ENCODE data around the gene XIRP1. TPM values are rescaled to one million over a fixed set of nuclear protein-coding genes. Genes with fewer than 3 reads are reported as not detected.

XIRP1 gene
- total RNA-seq, 1 experiment from 2014 or later: not detected

DNA sequence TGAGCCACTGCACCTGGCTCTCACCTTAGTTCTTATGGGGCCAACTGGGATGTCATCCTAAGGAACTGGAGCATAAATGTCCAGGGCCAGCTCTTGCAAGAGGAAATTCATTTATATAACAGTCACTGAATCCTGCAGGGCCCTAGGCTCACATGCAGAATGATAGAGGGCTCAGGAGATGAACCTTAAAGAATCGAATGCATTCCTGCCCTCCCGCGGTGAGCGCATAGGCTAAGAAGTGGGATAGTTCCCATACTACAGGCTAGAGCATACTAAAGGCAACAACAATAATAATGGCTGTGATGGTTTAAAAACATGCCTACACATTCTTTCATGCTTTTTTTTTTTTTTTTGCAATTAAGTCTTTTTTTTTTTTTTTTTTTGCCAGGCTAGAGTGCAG lies 21.9 kb downstream of the XIRP1 start (continued):
- TF ChIP-seq ZNF274 (IDR thresholded peaks at IDR 0.05; ENCODE audit: low read depth, low read length): no peak

- no peaks in the 10 kb centered on the region for H3K9me2 ChIP-seq (ENCODE audit: insufficient read depth)
- TF ChIP-seq SRF (IDR thresholded peaks at IDR 0.05; ENCODE audit: low read depth) (no peak), ZBTB33 (IDR thresholded peaks at IDR 0.05; ENCODE audit: extremely low read depth, insufficient replicate concordance, low read length) (no peak), ZNF274 (IDR thresholded peaks at IDR 0.05; ENCODE audit: low read depth, low read length) (no peak), ELF1 (IDR thresholded peaks at IDR 0.05; ENCODE audit: borderline replicate concordance, low read depth) (no peak), SIN3A (IDR thresholded peaks at IDR 0.05; ENCODE audit: low read depth) (no peak), REST (IDR thresholded peaks at IDR 0.05; ENCODE audit: low read depth) (no peak), TCF7L2 (IDR thresholded peaks at IDR 0.05; ENCODE audit: borderline replicate concordance, extremely low read depth, insufficient read depth, insufficient read length) (no peak)
- TF ChIP-seq, protein P1, sequence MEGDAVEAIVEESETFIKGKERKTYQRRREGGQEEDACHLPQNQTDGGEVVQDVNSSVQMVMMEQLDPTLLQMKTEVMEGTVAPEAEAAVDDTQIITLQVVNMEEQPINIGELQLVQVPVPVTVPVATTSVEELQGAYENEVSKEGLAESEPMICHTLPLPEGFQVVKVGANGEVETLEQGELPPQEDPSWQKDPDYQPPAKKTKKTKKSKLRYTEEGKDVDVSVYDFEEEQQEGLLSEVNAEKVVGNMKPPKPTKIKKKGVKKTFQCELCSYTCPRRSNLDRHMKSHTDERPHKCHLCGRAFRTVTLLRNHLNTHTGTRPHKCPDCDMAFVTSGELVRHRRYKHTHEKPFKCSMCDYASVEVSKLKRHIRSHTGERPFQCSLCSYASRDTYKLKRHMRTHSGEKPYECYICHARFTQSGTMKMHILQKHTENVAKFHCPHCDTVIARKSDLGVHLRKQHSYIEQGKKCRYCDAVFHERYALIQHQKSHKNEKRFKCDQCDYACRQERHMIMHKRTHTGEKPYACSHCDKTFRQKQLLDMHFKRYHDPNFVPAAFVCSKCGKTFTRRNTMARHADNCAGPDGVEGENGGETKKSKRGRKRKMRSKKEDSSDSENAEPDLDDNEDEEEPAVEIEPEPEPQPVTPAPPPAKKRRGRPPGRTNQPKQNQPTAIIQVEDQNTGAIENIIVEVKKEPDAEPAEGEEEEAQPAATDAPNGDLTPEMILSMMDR (IDR thresholded peaks at IDR 0.05 in 2 of 3, conservative IDR thresholded peaks at IDR 0.05 in 1 of 3; ENCODE audit: borderline replicate concordance in 1 of 3, insufficient read depth in 1 of 3, low read depth in 2 of 3, low read length in 2 of 3): no peak
- no peak for ATAC-seq
- ChIA-PET CTCF (no interaction called here), RAD21 (ENCODE audit: low non-redundant PET in 1 of 2, low total read pairs in 2 of 2, uncharacterized antibody in 2 of 2, unreplicated experiment in 2 of 2) (no interaction called here), POLR2A (interaction anchor here (0.7 to 1.0 kb wide), 2 partner anchors 8 to 11 kb away, joined by 3 read pairs; no protein-coding TSS in a partner anchor)
- H3K36me3 ChIP-seq (ENCODE audit: control insufficient read depth in 1 of 2, insufficient read depth in 2 of 2, low read length in 2 of 2): no peaks in the 10 kb centered on the region
- no peak overlapping the region for H3K4me3 ChIP-seq (replicated peaks in 1 of 2; ENCODE audit: low read depth in 1 of 2, low read length in 2 of 2)
- H3K27me3 ChIP-seq (ENCODE audit: insufficient read depth, low read length): no peaks in the 10 kb centered on the region
- no peaks in the 10 kb centered on the region for H4K20me1 ChIP-seq (ENCODE audit: insufficient read depth)
- intact Hi-C loops (cut with micrococcal nuclease): no loop called here
- H3K9ac ChIP-seq (ENCODE audit: low read length): no peak overlapping the region
- DNase-seq (ENCODE audit: low read depth, low spot score): no peak
- H3K9me3 ChIP-seq (ENCODE audit: control insufficient read depth in 1 of 2, insufficient read depth in 1 of 2, low read depth in 1 of 2, low read length in 2 of 2): no peaks in the 10 kb centered on the region
- no peak overlapping the region for H3K4me2 ChIP-seq (ENCODE audit: low read length)
- H3K4me1 ChIP-seq (ENCODE audit: control insufficient read depth in 1 of 2, insufficient read depth in 2 of 2, low read length in 2 of 2): peaks cover 4 to 15% of the 10 kb centered on the region in 2 experiments; a peak in 3 of 4 replicates
- H3K79me2 ChIP-seq (ENCODE audit: insufficient read depth, low read length): no peaks in the 10 kb centered on the region
- no peak overlapping the region for H2AFZ ChIP-seq (ENCODE audit: low read depth, low read length, poor library complexity, severe bottlenecking)
- no TSS peak for BruUV-seq (replicated peaks)
- no peak overlapping the region for H3K27ac ChIP-seq (ENCODE audit: low read depth, low read length)
Measured at GRCh38 chr3:39169712-39170111, 22.7 kb downstream of the XIRP1 start.

Measured in HCT116 (cell line).